WTC11 (cell line): ENCODE results near the gene TUBGCP3. TPM values are rescaled to one million over a fixed set of nuclear protein-coding genes. Genes with fewer than 3 reads are reported as not detected.

Experiments used
- ATAC-seq: fragments of 200-7000 bp; cut with Tn5 transposase; 2 replicates; pipeline ENCODE4 v1.10.0; 2021; ENCODE audit warnings: mild to moderate bottlenecking, moderate library complexity
- CTCF ChIA-PET: fragments of 300-600 bp; sonication (Branson Sonifier 250); formaldehyde crosslinking; loops from one replicate; lab custom pipeline; 2021; ENCODE audit warnings: antibody characterized with exemption; lab: Charles Lee
- POLR2A ChIA-PET: fragments of 350-600 bp; sonication (Branson Sonifier 250); formaldehyde crosslinking; loops from one replicate; lab custom pipeline; 2021; ENCODE audit warnings: antibody characterized with exemption; lab: Charles Lee
- DNase-seq: peaks from one replicate; pipeline ENCODE4 v3.0.0; 2021; ENCODE audit warnings: low spot score
- H3K27ac Mint-ChIP-seq: 2 replicates; pipeline ENCODE4 v1.8.0; 2021; ENCODE audit warnings: mixed read lengths
- H3K27me3 Mint-ChIP-seq: 2 replicates; pipeline ENCODE4 v1.8.0; 2021; ENCODE audit warnings: low read depth, mild to moderate bottlenecking, moderate library complexity, mixed read lengths
- H3K36me3 Mint-ChIP-seq: 2 replicates; pipeline ENCODE4 v1.8.0; 2021; ENCODE audit warnings: mixed read lengths
- H3K4me1 Mint-ChIP-seq: 2 replicates; pipeline ENCODE4 v1.8.0; 2022; ENCODE audit warnings: mixed read lengths
- H3K4me3 Mint-ChIP-seq: 2 replicates; pipeline ENCODE4 v1.8.0; 2021; ENCODE audit warnings: mild to moderate bottlenecking, moderate library complexity, mixed read lengths
- H3K9me3 Mint-ChIP-seq: 2 replicates; pipeline ENCODE4 v1.8.0; 2021; ENCODE audit warnings: mixed read lengths
- CREB1 ChIP-seq: sonication (generic); formaldehyde crosslinking; IDR thresholded peaks from 2 replicates; pipeline ENCODE4 v1.8.0; 2023; ENCODE audit warnings: mild to moderate bottlenecking, missing genetic modification reagents
- ELF4 ChIP-seq: sonication (generic); formaldehyde crosslinking; IDR thresholded peaks from 2 replicates; pipeline ENCODE4 v1.8.1; 2022; ENCODE audit warnings: low read depth, mild to moderate bottlenecking, moderate library complexity, missing genetic modification reagents
- GRHL2 ChIP-seq: fragments of 250-450 bp; sonication (Bioruptor Pico); IDR thresholded peaks from 2 replicates; pipeline ENCODE4 v1.8.0; 2022; ENCODE audit warnings: mild to moderate bottlenecking, moderate library complexity; ENCODE audit not compliant: insufficient replicate concordance, severe bottlenecking
- HMGXB4 ChIP-seq: sonication (generic); formaldehyde crosslinking; IDR thresholded peaks from 2 replicates; pipeline ENCODE4 v1.8.1; 2023; ENCODE audit warnings: mild to moderate bottlenecking, moderate library complexity, missing genetic modification reagents
- JUN ChIP-seq: sonication (generic); formaldehyde crosslinking; IDR thresholded peaks from 2 replicates; pipeline ENCODE4 v1.8.0; 2023; ENCODE audit warnings: mild to moderate bottlenecking, missing genetic modification reagents
- KAT7 ChIP-seq: sonication (generic); formaldehyde crosslinking; IDR thresholded peaks from 2 replicates; pipeline ENCODE4 v1.8.1; 2023; ENCODE audit warnings: missing genetic modification reagents, mild to moderate bottlenecking, borderline replicate concordance
- NR2C2 ChIP-seq: sonication (generic); formaldehyde crosslinking; IDR thresholded peaks from 2 replicates; pipeline ENCODE4 v1.8.0; 2022; ENCODE audit warnings: mild to moderate bottlenecking, missing genetic modification reagents
- OVOL2 ChIP-seq: fragments of 250-450 bp; sonication (Bioruptor Pico); IDR thresholded peaks from 2 replicates; pipeline ENCODE4 v1.9.0; 2021; ENCODE audit warnings: mild to moderate bottlenecking, borderline replicate concordance
- RORB ChIP-seq: fragments of 250-450 bp; sonication (Bioruptor Pico); IDR thresholded peaks from 2 replicates; pipeline ENCODE4 v1.9.0; 2021; ENCODE audit warnings: mild to moderate bottlenecking
- ZNF232 ChIP-seq: sonication (generic); formaldehyde crosslinking; IDR thresholded peaks from 2 replicates; pipeline ENCODE4 v1.8.0; 2022; ENCODE audit warnings: mild to moderate bottlenecking, missing genetic modification reagents
- ZNF416 ChIP-seq: fragments of 250-450 bp; sonication (Bioruptor Pico); IDR thresholded peaks from 2 replicates; pipeline ENCODE4 v1.9.0; 2021; ENCODE audit warnings: mild to moderate bottlenecking, inconsistent platforms
- ZNF671 ChIP-seq: fragments of 250-450 bp; sonication (Bioruptor Pico); IDR thresholded peaks from 2 replicates; pipeline ENCODE4 v1.8.0; 2021; ENCODE audit warnings: mild to moderate bottlenecking
- total RNA-seq: library from RNA; stranded (reverse); gene quantifications from 3 replicates; pipeline ENCODE4 v1.2.3, GENCODE V29; 2021
- TF ChIP-seq, protein P1 (sequence below): fragments of 250-450 bp; sonication (Bioruptor Pico); IDR thresholded peaks from 2 replicates; pipeline ENCODE4 v1.9.0; 2021; ENCODE audit warnings: mild to moderate bottlenecking
- TF ChIP-seq, protein P2 (sequence below): sonication (generic); formaldehyde crosslinking; IDR thresholded peaks from 2 replicates; pipeline ENCODE4 v1.8.1; 2023; ENCODE audit warnings: mild to moderate bottlenecking, missing genetic modification reagents, borderline replicate concordance
- TF ChIP-seq, protein P3 (sequence below): sonication (generic); formaldehyde crosslinking; IDR thresholded peaks from 2 replicates; pipeline ENCODE4 v1.8.1; 2023; ENCODE audit warnings: mild to moderate bottlenecking, missing genetic modification reagents, moderate library complexity
- TF ChIP-seq, protein P4 (sequence below): fragments of 250-450 bp; sonication (Bioruptor Pico); IDR thresholded peaks from 2 replicates; pipeline ENCODE4 v2.1.2; 2022; ENCODE audit warnings: mild to moderate bottlenecking, moderate library complexity

Gene TUBGCP3
- total RNA-seq, 1 experiment from 2014 or later = 29.9 TPM

- no peak for DNase-seq
- no peak for ATAC-seq
- Mint-ChIP-seq H3K4me3 (no peak overlapping the region), H3K4me1 (peaks cover 11% of the 10 kb centered on the region), H3K27me3 (no peaks in the 10 kb centered on the region), H3K9me3 (no peaks in the 10 kb centered on the region), H3K27ac (no peak overlapping the region), H3K36me3 (peaks cover 16% of the 10 kb centered on the region)
- ChIA-PET CTCF (no interaction called here), POLR2A (no interaction called here)
- TF ChIP-seq KAT7 (no peak), ZNF416 (no peak), CREB1 (CRISPR knock-in tag) (no peak), RORB (CRISPR knock-in tag) (no peak), ZNF232 (CRISPR knock-in tag) (no peak), ZNF671 (CRISPR knock-in tag) (no peak), NR2C2 (no peak), ELF4 (CRISPR knock-in tag) (no peak), HMGXB4 (no peak), OVOL2 (CRISPR knock-in tag) (no peak), GRHL2 (no peak), JUN (no peak)
- TF ChIP-seq, protein P1, sequence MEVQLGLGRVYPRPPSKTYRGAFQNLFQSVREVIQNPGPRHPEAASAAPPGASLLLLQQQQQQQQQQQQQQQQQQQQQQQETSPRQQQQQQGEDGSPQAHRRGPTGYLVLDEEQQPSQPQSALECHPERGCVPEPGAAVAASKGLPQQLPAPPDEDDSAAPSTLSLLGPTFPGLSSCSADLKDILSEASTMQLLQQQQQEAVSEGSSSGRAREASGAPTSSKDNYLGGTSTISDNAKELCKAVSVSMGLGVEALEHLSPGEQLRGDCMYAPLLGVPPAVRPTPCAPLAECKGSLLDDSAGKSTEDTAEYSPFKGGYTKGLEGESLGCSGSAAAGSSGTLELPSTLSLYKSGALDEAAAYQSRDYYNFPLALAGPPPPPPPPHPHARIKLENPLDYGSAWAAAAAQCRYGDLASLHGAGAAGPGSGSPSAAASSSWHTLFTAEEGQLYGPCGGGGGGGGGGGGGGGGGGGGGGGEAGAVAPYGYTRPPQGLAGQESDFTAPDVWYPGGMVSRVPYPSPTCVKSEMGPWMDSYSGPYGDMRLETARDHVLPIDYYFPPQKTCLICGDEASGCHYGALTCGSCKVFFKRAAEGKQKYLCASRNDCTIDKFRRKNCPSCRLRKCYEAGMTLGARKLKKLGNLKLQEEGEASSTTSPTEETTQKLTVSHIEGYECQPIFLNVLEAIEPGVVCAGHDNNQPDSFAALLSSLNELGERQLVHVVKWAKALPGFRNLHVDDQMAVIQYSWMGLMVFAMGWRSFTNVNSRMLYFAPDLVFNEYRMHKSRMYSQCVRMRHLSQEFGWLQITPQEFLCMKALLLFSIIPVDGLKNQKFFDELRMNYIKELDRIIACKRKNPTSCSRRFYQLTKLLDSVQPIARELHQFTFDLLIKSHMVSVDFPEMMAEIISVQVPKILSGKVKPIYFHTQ (CRISPR knock-in tag) = no peak
- TF ChIP-seq, protein P2, sequence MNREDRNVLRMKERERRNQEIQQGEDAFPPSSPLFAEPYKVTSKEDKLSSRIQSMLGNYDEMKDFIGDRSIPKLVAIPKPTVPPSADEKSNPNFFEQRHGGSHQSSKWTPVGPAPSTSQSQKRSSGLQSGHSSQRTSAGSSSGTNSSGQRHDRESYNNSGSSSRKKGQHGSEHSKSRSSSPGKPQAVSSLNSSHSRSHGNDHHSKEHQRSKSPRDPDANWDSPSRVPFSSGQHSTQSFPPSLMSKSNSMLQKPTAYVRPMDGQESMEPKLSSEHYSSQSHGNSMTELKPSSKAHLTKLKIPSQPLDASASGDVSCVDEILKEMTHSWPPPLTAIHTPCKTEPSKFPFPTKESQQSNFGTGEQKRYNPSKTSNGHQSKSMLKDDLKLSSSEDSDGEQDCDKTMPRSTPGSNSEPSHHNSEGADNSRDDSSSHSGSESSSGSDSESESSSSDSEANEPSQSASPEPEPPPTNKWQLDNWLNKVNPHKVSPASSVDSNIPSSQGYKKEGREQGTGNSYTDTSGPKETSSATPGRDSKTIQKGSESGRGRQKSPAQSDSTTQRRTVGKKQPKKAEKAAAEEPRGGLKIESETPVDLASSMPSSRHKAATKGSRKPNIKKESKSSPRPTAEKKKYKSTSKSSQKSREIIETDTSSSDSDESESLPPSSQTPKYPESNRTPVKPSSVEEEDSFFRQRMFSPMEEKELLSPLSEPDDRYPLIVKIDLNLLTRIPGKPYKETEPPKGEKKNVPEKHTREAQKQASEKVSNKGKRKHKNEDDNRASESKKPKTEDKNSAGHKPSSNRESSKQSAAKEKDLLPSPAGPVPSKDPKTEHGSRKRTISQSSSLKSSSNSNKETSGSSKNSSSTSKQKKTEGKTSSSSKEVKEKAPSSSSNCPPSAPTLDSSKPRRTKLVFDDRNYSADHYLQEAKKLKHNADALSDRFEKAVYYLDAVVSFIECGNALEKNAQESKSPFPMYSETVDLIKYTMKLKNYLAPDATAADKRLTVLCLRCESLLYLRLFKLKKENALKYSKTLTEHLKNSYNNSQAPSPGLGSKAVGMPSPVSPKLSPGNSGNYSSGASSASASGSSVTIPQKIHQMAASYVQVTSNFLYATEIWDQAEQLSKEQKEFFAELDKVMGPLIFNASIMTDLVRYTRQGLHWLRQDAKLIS (CRISPR knock-in tag) = no peak
- TF ChIP-seq, protein P3, sequence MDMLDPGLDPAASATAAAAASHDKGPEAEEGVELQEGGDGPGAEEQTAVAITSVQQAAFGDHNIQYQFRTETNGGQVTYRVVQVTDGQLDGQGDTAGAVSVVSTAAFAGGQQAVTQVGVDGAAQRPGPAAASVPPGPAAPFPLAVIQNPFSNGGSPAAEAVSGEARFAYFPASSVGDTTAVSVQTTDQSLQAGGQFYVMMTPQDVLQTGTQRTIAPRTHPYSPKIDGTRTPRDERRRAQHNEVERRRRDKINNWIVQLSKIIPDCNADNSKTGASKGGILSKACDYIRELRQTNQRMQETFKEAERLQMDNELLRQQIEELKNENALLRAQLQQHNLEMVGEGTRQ (CRISPR knock-in tag) = no peak
- TF ChIP-seq, protein P4, sequence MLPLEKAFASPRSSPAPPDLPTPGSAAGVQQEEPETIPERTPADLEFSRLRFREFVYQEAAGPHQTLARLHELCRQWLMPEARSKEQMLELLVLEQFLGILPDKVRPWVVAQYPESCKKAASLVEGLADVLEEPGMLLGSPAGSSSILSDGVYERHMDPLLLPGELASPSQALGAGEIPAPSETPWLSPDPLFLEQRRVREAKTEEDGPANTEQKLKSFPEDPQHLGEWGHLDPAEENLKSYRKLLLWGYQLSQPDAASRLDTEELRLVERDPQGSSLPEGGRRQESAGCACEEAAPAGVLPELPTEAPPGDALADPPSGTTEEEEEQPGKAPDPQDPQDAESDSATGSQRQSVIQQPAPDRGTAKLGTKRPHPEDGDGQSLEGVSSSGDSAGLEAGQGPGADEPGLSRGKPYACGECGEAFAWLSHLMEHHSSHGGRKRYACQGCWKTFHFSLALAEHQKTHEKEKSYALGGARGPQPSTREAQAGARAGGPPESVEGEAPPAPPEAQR (CRISPR knock-in tag) = no peak
Observed at GRCh38 chr13:112569821-112570220, 18.1 kb downstream of the TUBGCP3 start.
